Keratinocyte (primary cell): ENCODE results near the gene GBGT1.

Source experiments
- CTCF ChIP-seq, 3 experiments: IDR thresholded peaks in 1 of 3; conservative IDR thresholded peaks in 1 of 3; optimal IDR thresholded peaks in 1 of 3; 2 replicates in 2 of 3; 3 replicates in 1 of 3; pipeline versions ENCODE3 to v1.5.1; 2011; ENCODE audit warnings: low read length in 3 of 3, mild to moderate bottlenecking in 3 of 3, moderate library complexity in 2 of 3, control low read depth in 1 of 3, inconsistent platforms in 1 of 3; ENCODE audit not compliant: insufficient read depth in 2 of 3; ENCODE audit errors: extremely low read depth in 1 of 3
- EZH2 ChIP-seq: IDR thresholded peaks from one replicate; pipeline ENCODE4 v1.6.1; 2012; ENCODE audit warnings: inconsistent platforms, mild to moderate bottlenecking, low read length, moderate library complexity

DNA sequence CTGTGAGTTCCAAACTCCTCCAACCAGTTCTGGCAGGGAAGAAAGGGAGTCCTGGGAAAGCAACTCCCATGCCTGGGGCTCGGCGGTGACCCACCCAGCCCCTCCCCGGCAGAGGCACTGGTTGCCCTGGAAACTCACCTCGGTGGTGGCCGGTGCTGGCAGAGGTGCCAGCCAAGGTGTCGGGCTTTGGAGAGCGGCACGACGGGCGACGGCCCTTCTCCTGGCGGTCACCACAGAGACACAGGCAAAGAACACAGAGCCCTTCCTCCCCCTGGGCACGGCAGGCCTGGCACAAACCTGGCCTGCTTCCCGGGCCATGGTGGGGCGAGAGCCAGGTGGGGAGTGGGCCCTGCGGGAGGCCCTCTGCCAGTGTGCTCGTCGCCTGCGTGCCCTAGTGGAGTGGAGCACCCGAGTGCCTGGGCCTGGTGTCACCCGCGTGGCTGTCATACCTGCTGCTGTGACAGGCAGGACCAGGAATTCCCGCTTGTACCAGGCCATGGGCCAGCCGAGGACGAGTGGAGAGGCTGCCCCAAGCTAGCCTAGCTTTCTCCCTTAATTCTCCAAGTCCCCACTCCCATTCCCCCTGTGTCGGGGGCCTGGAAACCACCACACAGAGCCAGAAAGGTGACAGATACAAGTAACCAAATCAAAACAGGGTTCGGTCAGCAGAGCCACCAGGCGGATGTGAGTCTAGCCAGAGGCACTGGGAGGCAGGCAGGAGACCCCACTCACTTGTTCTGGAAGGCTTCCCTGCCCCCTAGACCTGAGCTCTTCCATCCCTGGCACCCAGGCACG is 34.5 kb downstream of the GBGT1 start:
- no peak for TF ChIP-seq CTCF (optimal IDR thresholded peaks at IDR 0.05 in 1 of 3, IDR thresholded peaks at IDR 0.05 in 1 of 3, conservative IDR thresholded peaks at IDR 0.05 in 1 of 3; ENCODE audit: extremely low read depth in 1 of 3, insufficient read depth in 2 of 3, low read length in 3 of 3)
- no peak for TF ChIP-seq EZH2
